HS-27A (cell line): ENCODE data around the gene PNCK.
"Not testable (repeated sequence)": the region's sequence is repeated elsewhere in the genome, so short reads cannot be mapped to it uniquely, and the experiment has no call there.

Experiments used
- DNase-seq: peaks from one replicate; pipeline ENCODE4 v3.0.0-alpha.2; 2012; ENCODE audit warnings: low read depth, missing footprints

Gene PNCK

DNA sequence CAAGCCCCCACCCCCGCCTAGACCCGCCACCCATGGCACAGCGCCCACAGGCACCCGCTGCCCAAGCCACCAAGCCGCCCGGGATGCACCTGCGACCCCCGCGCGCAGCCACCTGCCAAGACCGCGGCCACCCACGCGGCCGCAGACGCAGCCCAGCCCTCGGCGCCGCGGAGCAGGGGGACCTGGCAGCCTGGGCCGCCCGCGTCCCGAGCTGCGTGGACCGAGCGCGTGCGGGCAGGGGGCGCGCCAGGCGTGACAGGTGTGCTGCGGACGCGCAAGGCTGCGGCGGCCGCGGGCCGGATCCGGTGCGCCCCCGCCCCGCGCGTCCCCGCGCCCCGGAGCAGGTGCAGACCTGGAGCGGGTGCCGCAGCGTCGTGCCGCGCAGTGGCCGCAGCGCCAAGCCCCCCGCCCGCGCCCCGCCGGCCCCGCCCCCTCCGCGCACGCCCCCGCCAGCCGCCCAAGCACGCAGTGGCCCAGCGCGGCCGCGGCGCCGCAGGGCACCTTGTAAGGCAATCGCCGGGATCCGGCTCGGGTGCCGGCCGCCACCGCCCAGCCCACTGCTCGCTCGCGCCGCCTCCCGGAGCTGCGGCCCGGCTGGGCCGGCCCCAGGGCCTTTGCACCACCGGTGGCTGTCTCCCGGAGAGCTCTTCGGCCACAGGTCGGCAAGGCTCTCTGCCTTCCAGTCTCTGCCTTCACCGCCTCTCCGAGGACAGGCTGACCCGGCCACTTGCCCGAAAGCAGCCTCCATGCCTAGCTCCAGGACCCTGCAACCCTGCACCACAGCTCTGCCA, at the start of gene PNCK:
Gene PNCK, minus strand, starts transcription at position 386 of the 791 bp plus-strand sequence. CDS start 737 bp downstream, outside the sequence.
- DNase-seq, result no peak

- DNase-seq, result no peak
Observed at GRCh38 chrX:153722704-153723350, 49.2 kb upstream of the PNCK start.

GRCh38 chrX:153719701-153720100, 46.1 kb upstream of the PNCK start:
- DNase-seq, result no peak

DNA sequence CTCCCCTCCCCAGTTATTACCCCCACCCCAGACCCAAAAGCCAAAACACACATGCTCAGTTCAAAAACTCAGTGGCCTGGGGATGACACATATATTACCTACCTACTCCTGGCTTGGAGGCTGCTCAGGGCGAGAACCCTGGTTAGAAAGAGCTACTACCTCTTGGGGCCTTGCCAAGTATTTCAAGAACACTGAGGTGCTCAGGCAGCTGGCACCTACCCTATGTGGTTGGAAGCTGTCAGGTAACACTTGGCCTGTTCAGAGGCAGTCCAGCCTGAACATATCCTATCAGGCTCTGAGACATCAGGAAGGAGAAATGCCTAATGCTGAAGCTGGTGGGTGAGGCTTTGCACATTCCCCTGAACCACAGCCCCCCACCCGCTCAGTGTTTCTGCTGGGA, 45.6 kb upstream of the PNCK start:
- DNase-seq, result no peak

DNA sequence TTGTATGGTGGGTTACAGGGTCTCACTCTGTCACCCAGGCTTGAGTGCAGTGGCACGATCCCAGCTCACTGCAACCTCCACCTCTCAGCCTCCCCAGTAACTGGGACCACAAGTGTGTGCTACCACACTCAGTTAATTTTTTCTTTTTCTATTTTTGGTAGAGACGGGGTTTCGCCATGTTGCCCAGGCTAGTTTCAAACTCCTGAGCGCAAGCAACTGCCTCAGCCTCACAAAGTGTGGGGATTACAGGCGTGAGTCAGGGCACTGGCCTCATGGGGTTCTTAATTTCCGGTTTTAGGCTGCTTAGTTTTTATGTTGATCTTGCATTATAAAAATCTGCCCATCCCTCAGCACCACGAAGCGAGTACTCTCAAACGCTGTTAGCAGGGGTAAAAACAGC, 43.8 kb upstream of the PNCK start:
- no peak for DNase-seq

DNA sequence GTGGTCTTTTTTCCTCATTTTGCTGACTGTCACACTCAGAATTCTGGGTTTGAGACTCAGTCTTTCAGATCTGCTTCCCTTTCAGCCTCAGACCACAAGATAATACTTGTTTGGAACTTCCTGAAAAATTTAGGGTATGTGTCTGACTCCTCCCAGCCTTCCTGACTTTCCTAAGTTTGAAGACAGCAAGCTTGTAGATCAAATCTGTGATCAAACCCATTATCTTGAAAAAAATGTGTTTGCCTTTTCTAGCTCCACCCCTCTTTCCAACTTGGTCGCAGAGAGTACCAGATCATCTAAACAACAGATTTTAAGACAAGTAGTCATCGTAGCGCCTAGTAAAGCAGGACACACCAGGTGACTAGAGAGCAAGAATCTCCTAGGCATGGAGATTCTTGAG, 40.6 kb upstream of the PNCK start:
- no peak for DNase-seq

DNA sequence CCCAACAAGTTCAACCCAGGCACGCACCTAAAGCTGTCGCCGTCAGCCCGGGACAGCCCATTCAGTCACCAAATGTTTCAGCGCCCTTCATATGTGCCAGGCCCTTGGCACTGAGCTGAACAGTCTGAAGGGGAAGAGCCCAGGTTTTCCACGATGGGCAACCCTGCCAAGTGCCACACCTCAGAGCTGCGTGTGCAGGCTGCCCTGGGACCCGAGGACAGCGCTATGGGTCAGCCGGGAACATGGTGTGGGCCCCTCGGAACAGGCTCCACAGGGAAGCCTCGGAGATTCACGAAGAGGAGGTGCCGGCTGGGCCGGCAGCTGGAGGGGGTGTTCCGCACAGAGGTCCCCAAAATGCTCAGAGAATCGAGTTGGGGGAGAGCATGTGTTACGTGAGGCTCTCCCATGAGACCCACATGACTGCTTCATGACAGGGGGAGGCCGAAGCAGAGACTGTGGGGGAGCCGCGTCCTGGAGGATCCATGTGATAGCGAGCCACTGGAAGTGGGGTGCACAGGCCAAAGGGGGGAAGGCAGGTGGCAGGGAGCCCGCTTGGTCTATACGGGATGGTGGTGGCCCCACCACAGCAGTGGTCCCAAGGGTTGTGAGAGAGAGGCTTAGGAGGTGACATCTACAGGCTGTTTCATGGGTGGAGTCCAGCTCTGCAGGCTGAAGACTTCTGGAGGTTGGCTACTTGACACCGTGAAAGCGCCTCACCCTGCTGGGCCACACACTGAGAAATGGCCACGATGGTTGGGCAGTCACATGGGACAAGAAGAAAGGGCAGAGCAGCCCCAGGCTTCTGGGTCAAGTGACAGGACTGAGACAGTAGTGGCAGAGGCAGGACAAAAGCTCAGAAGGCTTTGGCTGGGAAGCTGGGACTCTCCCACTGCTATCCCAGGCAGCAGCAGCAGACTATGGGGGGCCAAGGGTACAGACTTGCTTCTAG, 36.4 kb upstream of the PNCK start:
- no peak for DNase-seq

DNA sequence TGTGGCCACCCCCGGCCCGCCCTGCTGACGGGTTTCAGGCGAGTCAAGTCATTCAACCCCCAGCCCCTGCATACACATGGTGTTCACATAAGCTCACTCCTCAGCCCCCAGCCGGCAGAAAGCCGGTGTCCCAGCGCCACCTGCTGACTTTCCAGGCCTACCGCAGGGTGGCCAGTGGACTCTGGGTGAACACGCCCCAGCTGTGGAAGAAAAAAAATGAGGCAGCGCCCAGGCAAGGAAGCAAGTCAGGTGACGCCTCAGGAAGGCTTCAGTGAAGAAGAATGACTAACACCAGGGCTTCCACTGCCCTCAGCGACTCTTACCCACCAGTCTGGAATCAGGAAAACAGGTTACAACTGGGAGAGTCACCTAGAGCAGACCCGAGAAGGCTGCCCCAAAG, 34.8 kb upstream of the PNCK start:
- no peak for DNase-seq

- DNase-seq, result no peak
Observed at GRCh38 chrX:153707406-153707805, 33.8 kb upstream of the PNCK start.

DNA sequence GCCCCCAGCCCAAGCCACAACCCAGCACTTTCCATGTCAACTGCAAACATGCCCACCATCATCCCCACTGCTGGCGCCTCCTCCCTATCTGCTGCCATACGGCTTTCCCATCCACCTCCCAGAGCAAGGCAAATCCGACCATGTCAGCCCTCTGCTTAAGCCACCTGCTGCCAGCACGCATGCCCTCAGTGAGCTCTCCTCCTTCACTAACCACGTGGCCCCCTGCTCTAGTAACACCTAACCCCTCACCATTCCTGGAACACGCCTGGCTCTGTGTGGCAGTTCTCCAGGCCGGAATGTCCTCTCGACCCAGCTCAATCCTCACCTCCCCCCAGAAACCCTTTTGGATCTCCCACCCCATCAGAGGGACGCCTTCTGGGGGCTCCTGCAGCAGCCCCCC, 33.2 kb upstream of the PNCK start:
- no peak for DNase-seq

DNA sequence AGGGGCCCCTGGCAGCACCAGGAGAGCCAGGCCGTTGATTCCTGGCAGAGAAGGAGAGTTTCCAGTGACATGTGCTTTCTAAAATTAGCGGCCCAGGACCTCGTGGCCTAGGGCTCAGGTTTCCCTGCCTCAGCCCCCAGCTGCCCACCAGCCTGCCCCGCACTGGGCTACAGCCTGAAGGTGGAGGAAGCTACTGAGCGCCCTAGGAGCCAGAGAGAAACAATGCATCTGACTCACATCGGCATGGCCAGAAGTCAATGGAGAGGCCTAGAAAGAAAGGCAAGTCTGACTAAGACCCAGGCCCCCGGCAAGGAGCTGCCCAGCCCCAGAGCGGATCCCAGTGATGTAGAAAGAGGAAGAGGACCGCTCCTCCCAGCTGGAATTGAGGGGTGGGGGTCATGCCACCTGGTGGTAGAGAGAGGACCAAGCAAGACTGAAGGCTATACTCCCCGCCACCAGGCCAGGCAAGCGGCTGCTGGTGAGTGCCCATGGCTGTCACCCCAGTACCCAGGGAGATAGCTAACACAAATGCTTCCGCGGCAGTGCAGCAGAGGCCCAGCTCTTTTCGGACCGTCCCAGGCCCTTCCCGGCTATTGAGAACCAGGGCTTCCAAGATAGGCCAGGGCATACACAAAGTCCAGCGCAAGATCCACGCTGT, 31.9 kb upstream of the PNCK start:
- DNase-seq, result not testable (repeated sequence)

GRCh38 chrX:153704631-153705402, 31.2 kb upstream of the PNCK start:
- not testable (repeated sequence) for DNase-seq

DNA sequence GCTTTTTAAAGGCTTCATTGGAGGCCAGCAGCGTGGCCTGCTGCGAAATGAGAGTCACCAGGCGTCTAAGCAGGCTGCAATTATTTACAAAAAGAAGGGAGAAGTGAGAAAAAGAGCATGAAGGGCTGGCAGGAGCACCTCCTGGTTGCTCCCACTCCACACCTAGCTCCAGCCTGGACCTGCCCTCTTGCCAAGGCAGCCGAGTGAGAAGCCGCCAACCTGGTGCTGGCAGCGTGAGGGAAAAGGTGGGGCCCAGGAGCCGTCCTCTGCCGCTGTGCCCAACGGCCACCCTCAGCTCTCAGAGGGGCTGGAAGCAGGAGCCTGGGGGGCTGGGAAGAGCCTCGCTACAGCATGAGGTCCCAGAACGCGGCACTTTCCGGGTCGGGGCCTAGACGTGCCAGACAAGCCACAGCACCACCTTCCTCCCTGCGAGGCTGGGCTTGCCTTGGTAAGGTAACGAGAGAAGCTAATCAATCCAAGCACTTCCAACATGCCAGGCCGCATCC, 30.5 kb upstream of the PNCK start:
- DNase-seq, result no peak

DNA sequence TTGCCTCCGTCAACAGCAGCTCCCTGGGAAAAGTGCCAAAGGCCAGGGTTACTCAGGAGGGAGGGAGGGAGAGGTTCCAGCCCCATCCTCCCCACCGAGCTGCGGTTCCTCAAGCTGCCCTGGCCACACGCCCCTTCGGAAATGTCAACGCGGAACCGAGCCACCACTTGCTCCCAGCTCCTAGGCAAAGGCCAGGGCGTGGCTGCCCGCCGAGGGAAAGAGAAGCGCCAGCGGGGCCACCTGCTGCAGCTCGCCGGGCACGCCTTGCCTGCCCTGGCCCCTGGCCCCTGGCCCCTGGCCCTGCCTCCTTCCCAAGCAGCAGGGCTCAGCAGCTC, 29.4 kb upstream of the PNCK start:
- DNase-seq, result no peak

- DNase-seq, result no peak
Observed at GRCh38 chrX:153702336-153703035, 28.9 kb upstream of the PNCK start.

- no peak for DNase-seq
Observed at GRCh38 chrX:153701706-153702105, 28.1 kb upstream of the PNCK start.

- DNase-seq, result no peak
Observed at GRCh38 chrX:153700967-153701366, 27.4 kb upstream of the PNCK start.

DNA sequence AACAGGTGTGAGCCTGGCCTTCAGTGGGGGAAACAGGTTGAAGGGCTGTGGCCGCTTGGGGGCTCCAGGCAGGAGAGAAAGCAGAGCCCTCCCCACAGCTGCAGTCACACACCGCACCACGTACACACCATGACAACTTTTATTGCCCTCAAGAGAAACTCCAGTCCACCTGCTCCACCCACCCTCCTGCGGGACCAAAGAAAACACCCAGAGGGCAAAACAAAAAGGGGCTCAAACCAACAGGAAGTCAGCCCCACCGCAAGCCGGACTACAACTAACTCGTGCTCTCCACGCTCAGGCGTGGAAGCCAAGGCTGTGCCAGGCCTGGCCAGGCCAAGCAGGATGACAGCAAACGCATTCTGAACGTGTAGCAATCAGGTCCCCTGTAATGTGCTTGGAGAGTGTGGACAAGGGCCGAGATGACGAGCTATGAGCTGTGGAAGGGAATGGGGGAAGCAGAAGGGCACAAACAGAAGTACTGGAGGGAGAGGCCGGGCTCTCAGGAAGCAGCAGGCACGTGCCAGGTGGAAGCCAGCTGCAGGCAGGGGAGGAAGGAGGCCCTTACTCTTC, 26.8 kb upstream of the PNCK start:
- no peak for DNase-seq

DNA sequence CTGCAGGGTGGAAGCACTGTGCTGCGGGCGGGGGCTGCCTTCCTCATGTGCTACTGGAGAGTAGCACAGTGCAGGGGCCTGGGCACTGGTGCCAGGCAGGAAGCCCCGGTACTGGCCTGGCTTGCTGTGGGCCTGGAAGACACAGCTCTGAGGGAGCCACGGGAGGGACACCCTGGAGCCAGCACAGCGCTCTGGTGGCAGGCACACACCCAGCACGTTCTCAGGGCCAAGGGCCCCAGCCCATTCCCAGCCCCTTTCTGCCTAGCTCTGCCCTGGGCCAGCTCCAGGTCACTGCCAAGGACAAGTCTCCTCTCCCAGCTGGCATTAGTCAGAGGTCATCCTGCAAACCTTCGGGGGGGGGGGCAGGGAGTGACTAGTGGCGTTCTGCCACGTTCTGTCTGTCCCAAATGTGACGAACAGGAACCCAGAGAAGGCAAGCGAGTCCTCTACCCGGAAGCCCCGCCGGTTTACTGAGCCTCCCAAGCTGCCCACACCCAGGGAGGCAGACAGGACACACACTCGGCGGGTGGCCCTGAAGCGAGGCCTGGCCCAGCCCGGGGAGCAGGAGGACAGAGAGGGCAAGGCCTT, 26.3 kb upstream of the PNCK start:
- not testable (repeated sequence) for DNase-seq
